HepG2 (cell line): ENCODE data around the gene SYPL1. TPM values are rescaled to one million over a fixed set of nuclear protein-coding genes. Genes with fewer than 3 reads are reported as not detected.

Experiments used
- ATAC-seq: fragments of 200-7000 bp; cut with Tn5 transposase; 3 replicates; pipeline ENCODE4 v1.9.1; 2020; ENCODE audit warnings: mild to moderate bottlenecking, moderate library complexity
- BruUV-seq: library from RNA; stranded (reverse); fragments of 400-500 nt; replicated peaks from 2 replicates; lab custom pipeline; 2021; lab: Mats Ljungman, UMichigan
- CTCF ChIA-PET: fragments of 300-600 bp; formaldehyde crosslinking; extraction: SDS; loops from one replicate; lab custom pipeline; 2021; ENCODE audit warnings: low total read pairs, inconsistent platforms, low intra/inter-chr PET ratio; lab: Yijun Ruan, JAX
- POLR2A ChIA-PET: fragments of 350-600 bp; sonication (Branson Sonifier 250); formaldehyde crosslinking; loops from one replicate; lab custom pipeline; 2020; ENCODE audit warnings: antibody characterized with exemption, inconsistent platforms; lab: Yijun Ruan, JAX
- DNase-seq: peaks from one replicate; pipeline ENCODE4 v3.0.0-alpha.2; 2015; ENCODE audit warnings: low spot score
- FAIRE-seq: peaks from 3 replicates; lab custom pipeline; 2011; peaks lifted over from hg19 to GRCh38; lab: Jason Lieb, UNC
- H2AFZ ChIP-seq: one replicate; pipeline ENCODE4 v1.6.1; 2011; ENCODE audit warnings: low read length, inconsistent platforms
- H3K27ac ChIP-seq: fragments of 300-600 bp; 3 replicates; pipeline ENCODE4 v1.8.0; 2011; ENCODE audit warnings: mixed run types, mild to moderate bottlenecking, mixed read lengths, low read length, inconsistent platforms; ENCODE audit not compliant: insufficient read depth; ENCODE audit errors: extremely low read length
- H3K27me3 ChIP-seq, 2 experiments: fragments of 200-600 bp in 1 of 2; 2 replicates in 1 of 2; 3 replicates in 1 of 2; pipeline versions ENCODE4 v1.6.0 to v1.8.0; 2011; ENCODE audit warnings: low read length in 2 of 2, mild to moderate bottlenecking in 2 of 2, moderate library complexity in 2 of 2, inconsistent platforms in 1 of 2; ENCODE audit not compliant: insufficient read depth in 2 of 2, control insufficient read depth in 1 of 2
- H3K36me3 ChIP-seq, 2 experiments: fragments of 200-600 bp in 1 of 2; replicated peaks in 1 of 2; 2 replicates in 1 of 2; 3 replicates in 1 of 2; pipeline versions ENCODE4 v1.5.1 to v1.8.0; 2011; ENCODE audit warnings: low read length in 2 of 2, inconsistent platforms in 1 of 2; ENCODE audit not compliant: insufficient read depth in 2 of 2, control insufficient read depth in 1 of 2
- H3K4me1 ChIP-seq: 2 replicates; pipeline ENCODE4 v1.5.1; 2012; ENCODE audit warnings: low read length, inconsistent platforms; ENCODE audit not compliant: insufficient read depth
- H3K4me2 ChIP-seq: 2 replicates; pipeline ENCODE4 v1.6.0; 2011; ENCODE audit warnings: low read depth, low read length, inconsistent platforms
- H3K4me3 ChIP-seq, 3 experiments: fragments of 200-600 bp in 1 of 3; sonication (generic), shearing (Covaris generic) in 1 of 3; replicated peaks in 1 of 3; 2 replicates each; pipeline ENCODE4 v1.5.1; 2011 to 2016; ENCODE audit warnings: low read length in 3 of 3, inconsistent platforms in 2 of 3, low read depth in 2 of 3, mild to moderate bottlenecking in 2 of 3, control low read depth in 1 of 3, mixed read lengths in 1 of 3; ENCODE audit not compliant: insufficient read depth in 1 of 3
- H3K79me2 ChIP-seq: one replicate; pipeline ENCODE4 v1.6.1; 2011; ENCODE audit warnings: low read length, inconsistent platforms; ENCODE audit not compliant: insufficient read depth
- H3K9ac ChIP-seq: 2 replicates; pipeline ENCODE4 v1.6.0; 2011; ENCODE audit warnings: mild to moderate bottlenecking, low read depth, low read length, inconsistent platforms; ENCODE audit not compliant: insufficient read depth
- H3K9me3 ChIP-seq: 2 replicates; pipeline ENCODE4 v1.5.1; 2012; ENCODE audit warnings: mild to moderate bottlenecking, low read length
- H4K20me1 ChIP-seq: 2 replicates; pipeline ENCODE4 v1.6.0; 2011; ENCODE audit warnings: inconsistent platforms, mild to moderate bottlenecking, low read length, moderate library complexity; ENCODE audit not compliant: insufficient read depth
- TERF1 ChIP-seq: sonication (generic); formaldehyde crosslinking; IDR thresholded peaks from 2 replicates; pipeline ENCODE4 v1.8.0; 2022; ENCODE audit warnings: mild to moderate bottlenecking, missing genetic modification reagents, moderate library complexity
- ZNF205 ChIP-seq: IDR thresholded peaks from 2 replicates; pipeline ENCODE4 v1.6.1; 2018; ENCODE audit warnings: missing biosample characterization, missing genetic modification reagents
- ZNF3 ChIP-seq: IDR thresholded peaks from 2 replicates; pipeline ENCODE4 v1.7.0; 2017; ENCODE audit warnings: inconsistent platforms
- ZNF768 ChIP-seq: sonication (generic); formaldehyde crosslinking; IDR thresholded peaks from 2 replicates; pipeline ENCODE4 v1.4.0; 2020; ENCODE audit warnings: missing genetic modification reagents
- WGBS: methylation state at CpG from one replicate; pipeline ENCODE4 v1.1.6; 2017; ENCODE audit warnings: low lambda C conversion rate; 5-methylcytosine and 5-hydroxymethylcytosine counted together
- in situ Hi-C: cut with HindIII; loops from 2 replicates; pipeline ENCODE4 v1.10.0; 2017; ENCODE audit warnings: low pct_unique_long_range_greater_than_20kb; ENCODE audit not compliant: extremely low pct_ligation_motif_present
- intact Hi-C: fragments of 100-400 bp; cut with micrococcal nuclease; formaldehyde crosslinking; loops from one replicate; pipeline ENCODE4 v1.10.0; 2022; ENCODE audit not compliant: unreplicated experiment
- polyA plus RNA-seq, 8 experiments: library from polyadenylated mRNA; depleted of rRNA in 3 of 8; stranded (reverse) in 7 of 8; unstranded in 1 of 8; fragments of >200 nt; fragmentation: Illumina TruSeq in 4 of 8; extraction: Trizol in 4 of 8; gene quantifications; 2 replicates each; pipeline versions ENCODE4 v1.2.1 to v1.2.3, GENCODE V29; 2011 to 2016; ENCODE audit warnings: low read depth in 4 of 8, missing spikeins in 1 of 8, mixed read lengths in 1 of 8; ENCODE audit not compliant: insufficient read depth in 1 of 8
- total RNA-seq, 5 experiments: library from RNA; depleted of rRNA; stranded (reverse); fragments of >200 nt; fragmentation: Illumina TruSeq; extraction: Trizol; gene quantifications; 2 replicates each; pipeline ENCODE4 v1.2.3, GENCODE V29; 2016; ENCODE audit warnings: low read depth in 1 of 5
- TF ChIP-seq, protein P1 (sequence below): sonication (generic); formaldehyde crosslinking; IDR thresholded peaks from 2 replicates; pipeline ENCODE4 v1.9.0; 2021; ENCODE audit warnings: missing genetic modification reagents, mild to moderate bottlenecking, borderline replicate concordance

SYPL1 gene
- total and polyA plus RNA-seq, 2 of the 13 experiments (the other 11 are each of a cell fraction or from before 2014, with no cell fraction given) = 27.5 to 40.2 TPM

GRCh38 chr7:106063692-106064091 is 48.4 kb downstream of the SYPL1 start:
- TF ChIP-seq ZNF205 (CRISPR knock-in tag) (no peak), ZNF768 (CRISPR knock-in tag) (peak; percentile 80; the same call in 1 of the 2 replicates)
- Histone ChIP-seq H2AFZ (no peak overlapping the region), H3K9ac (no peak overlapping the region), H3K4me2 (no peak overlapping the region), H3K36me3 (no peaks in the 10 kb centered on the region), H3K9me3 (no peaks in the 10 kb centered on the region), H3K27me3 (peaks cover 3 to 11% of the 10 kb centered on the region in 2 experiments; a peak in 2 of 5 replicates), H3K79me2 (no peaks in the 10 kb centered on the region), H3K4me1 (peaks cover 77% of the 10 kb centered on the region), H4K20me1 (no peaks in the 10 kb centered on the region), H3K4me3 (no peak overlapping the region), H3K27ac (no peak overlapping the region)
- no TSS peak for BruUV-seq
- no peak for FAIRE-seq
- POLR2A ChIA-PET = no interaction called here
- WGBS = 21% methylated on average over 2 of the region's 2 CpGs
- intact Hi-C loops (loop anchor here (2.0 kb wide), 1 partner anchor 49 kb away; the partner anchor contains the start of gene SYPL1), in situ Hi-C loops (no loop called here)
- ATAC-seq = no peak
- DNase-seq = no peak
- CTCF ChIA-PET = no interaction called here

DNA sequence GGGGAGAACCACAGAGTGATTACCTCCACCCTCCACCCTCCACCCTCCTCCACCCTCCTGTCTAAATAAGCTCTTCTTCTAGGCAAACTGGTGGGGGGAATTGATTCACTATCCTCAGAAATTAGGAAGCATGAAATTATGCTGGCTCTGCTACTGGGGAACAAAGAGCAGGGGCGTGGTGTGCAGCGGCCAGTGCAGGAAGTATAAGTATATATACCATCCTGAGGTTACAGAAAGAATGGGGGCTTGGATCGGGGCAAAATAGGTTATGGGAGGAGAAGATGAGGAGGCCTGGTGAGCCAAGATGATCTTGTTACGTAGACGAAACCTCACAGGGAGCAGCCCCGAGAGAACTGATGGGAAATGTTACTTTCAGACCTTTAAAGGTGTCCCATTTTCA is 49.1 kb downstream of the SYPL1 start:
- Histone ChIP-seq H3K27ac (no peak overlapping the region), H3K4me2 (peak overlapping the region; percentile 18; the same call in 1 of the 2 replicates), H3K9ac (no peak overlapping the region), H3K27me3 (peaks cover 3 to 11% of the 10 kb centered on the region in 2 experiments; a peak in 2 of 5 replicates), H3K4me3 (no peak overlapping the region), H3K36me3 (no peaks in the 10 kb centered on the region), H4K20me1 (no peaks in the 10 kb centered on the region), H3K4me1 (peaks cover 81% of the 10 kb centered on the region), H3K79me2 (no peaks in the 10 kb centered on the region), H3K9me3 (no peaks in the 10 kb centered on the region), H2AFZ (no peak overlapping the region)
- ATAC-seq (no peak), FAIRE-seq (no peak), DNase-seq (no peak)
- 32% methylated on average over 6 of the region's 6 CpGs for WGBS
- TF ChIP-seq, protein P1, sequence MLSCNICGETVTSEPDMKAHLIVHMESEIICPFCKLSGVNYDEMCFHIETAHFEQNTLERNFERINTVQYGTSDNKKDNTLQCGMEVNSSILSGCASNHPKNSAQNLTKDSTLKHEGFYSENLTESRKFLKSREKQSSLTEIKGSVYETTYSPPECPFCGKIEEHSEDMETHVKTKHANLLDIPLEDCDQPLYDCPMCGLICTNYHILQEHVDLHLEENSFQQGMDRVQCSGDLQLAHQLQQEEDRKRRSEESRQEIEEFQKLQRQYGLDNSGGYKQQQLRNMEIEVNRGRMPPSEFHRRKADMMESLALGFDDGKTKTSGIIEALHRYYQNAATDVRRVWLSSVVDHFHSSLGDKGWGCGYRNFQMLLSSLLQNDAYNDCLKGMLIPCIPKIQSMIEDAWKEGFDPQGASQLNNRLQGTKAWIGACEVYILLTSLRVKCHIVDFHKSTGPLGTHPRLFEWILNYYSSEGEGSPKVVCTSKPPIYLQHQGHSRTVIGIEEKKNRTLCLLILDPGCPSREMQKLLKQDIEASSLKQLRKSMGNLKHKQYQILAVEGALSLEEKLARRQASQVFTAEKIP (CRISPR knock-in tag) = no peak
- TF ChIP-seq ZNF3 (CRISPR knock-in tag) = no peak
- no peak for TF ChIP-seq TERF1 (CRISPR knock-in tag)
- in situ Hi-C loops (no loop called here), intact Hi-C loops (no loop called here)
- CTCF ChIA-PET = no interaction called here
- no TSS peak for BruUV-seq
- POLR2A ChIA-PET = no interaction called here
